HG02678 (cell line): ENCODE results near the gene NDST1.

Source experiments
- ATAC-seq: cut with Tn5 transposase; IDR thresholded peaks from one replicate; pipeline ENCODE4 v1.9.1; 2021; ENCODE audit warnings: mild to moderate bottlenecking, moderate library complexity; ENCODE audit not compliant: unreplicated experiment

The NDST1 gene

DNA sequence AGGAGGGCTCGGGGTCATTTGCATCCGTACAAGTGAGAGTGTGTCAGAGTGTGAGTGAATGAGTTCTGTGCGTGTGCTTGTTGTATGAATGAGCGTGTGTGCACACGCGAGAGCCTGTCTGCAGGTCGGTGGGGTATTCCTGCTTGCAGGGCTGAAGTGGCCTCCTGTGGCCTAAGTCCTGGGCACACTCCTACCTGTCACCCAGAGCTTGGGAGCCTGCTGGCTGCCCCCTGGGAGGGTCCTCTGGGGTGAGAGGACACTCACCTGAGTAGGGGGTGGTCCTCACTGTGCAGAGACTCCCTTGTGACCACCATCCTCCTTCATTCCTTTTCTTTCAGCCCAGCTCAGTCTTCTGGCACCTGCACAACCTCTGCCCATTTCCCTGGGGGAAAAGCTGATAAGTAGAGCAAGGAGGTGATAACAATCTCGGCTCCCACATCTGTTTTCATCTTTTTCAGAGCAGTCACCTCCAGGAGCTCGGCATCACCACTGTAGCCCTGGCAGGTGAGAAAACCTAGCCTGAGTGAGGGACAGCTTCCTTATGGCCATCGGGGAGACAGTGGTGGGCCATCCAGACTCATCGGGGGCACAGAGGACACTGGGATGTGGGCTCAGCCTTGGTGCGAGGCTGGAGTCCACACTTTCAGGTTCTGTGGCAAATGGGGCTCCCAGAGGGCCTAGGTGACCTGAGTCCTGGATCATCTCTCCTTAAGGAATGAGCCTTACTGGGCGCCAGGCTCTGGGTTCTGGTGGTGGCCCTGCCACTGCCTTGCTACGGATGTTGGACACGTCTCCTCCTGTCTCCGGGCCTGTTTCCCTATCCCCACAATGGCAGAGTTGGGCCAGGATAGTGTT is 93.8 kb downstream of the NDST1 start:
- no peak for ATAC-seq

DNA sequence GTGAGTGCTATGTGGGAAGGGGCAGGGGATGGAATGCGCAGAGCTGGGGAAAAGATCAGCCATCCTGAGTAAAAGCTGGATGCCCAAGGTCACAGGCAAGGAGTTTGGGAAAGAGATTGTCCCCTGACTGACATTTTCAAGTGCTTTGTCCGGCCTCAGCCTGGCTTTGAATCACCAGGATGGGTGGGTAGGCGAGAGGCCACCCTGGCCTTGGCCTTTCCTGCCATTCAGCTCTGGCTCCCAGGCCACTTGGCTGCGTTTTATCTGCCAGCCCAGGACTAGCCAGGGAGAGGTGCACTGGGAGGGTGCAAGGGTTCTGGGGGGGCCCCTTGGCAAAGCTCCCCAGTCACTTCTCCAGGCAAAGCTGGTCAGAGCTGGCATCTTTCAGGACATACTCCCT is 95.1 kb downstream of the NDST1 start:
- ATAC-seq: no peak

DNA sequence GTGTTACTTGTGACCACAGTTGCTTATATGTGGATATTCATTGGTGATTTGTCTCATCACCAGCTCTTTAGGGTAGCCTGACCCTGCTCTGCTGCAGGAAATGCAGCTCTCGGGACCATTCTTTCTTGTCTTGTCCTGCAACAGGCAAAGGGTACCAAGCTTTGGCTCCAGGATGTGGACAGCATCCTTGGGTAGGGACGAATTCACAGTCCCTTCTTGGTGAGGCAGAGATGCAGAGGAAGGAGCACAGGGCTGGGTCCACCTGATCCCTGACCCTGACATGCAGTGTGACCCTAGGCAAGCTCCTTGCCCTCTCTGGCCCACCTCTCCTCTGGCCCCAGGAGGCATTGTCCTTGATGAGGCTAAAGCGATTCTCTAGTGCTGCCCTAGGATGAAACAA is 95.6 kb downstream of the NDST1 start:
- no peak for ATAC-seq

GRCh38 chr5:150604010-150604409 is 96.1 kb downstream of the NDST1 start:
- ATAC-seq: no peak

DNA sequence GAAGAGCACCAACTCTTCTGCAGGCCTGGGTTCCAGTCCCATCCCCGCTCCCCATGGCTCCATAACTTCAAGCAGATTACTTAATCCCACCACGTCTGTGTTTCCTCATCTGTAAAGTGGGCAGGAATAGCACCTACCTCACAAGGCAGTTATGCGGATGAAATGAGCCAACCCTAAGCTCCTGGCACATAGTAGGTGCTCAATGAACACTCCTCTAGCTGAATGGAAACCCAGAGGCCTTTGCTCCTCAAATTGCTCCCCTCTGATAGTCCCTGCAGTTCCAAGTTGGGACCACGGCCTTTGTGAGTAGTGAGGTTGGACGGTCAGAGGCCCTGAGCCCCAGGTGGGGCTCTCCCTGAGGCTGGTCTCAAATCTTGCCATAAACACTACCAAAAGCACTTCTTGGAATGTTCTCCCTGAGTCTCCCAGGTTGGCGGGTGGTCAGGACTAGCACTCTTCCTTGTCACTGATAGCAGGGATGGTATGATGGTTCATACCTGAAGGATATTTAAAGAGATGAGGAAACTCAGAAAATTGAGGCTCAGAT is 97.0 kb downstream of the NDST1 start:
- no peak for ATAC-seq

DNA sequence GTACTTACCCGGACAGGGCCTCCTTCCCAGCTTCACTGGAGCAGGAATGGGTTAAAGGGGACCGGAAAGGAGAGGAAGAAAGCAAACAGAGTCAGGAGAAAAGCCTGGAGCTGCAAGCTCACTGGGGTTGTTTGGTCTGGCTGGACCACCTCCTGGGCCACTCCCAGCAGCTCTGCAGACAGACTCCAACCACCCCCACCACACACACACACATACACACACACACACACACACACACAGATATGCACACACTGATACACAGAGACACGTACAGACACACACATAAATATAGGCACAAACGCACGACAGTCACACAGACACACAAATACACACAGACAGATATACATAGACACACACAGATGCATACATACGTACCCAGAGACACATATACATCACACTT is 97.6 kb downstream of the NDST1 start:
- no peak for ATAC-seq

- no peak for ATAC-seq
These were observed 98.5 kb downstream of the NDST1 start for GRCh38 chr5:150606476-150606875.

- no peak for ATAC-seq
These were observed 99.2 kb downstream of the NDST1 start for GRCh38 chr5:150607105-150607504.
